Erythroblast (primary cell): ENCODE results near the gene PTPRN2.

Source experiments
- GATA1 ChIP-seq: IDR thresholded peaks from 2 replicates; pipeline ENCODE4 v1.6.1; 2011; ENCODE audit warnings: low read depth, mild to moderate bottlenecking, control low read depth, low read length, moderate library complexity
- POLR2A ChIP-seq: IDR thresholded peaks from 2 replicates; pipeline ENCODE4 v1.6.1; 2011; ENCODE audit warnings: mild to moderate bottlenecking, low read length

DNA sequence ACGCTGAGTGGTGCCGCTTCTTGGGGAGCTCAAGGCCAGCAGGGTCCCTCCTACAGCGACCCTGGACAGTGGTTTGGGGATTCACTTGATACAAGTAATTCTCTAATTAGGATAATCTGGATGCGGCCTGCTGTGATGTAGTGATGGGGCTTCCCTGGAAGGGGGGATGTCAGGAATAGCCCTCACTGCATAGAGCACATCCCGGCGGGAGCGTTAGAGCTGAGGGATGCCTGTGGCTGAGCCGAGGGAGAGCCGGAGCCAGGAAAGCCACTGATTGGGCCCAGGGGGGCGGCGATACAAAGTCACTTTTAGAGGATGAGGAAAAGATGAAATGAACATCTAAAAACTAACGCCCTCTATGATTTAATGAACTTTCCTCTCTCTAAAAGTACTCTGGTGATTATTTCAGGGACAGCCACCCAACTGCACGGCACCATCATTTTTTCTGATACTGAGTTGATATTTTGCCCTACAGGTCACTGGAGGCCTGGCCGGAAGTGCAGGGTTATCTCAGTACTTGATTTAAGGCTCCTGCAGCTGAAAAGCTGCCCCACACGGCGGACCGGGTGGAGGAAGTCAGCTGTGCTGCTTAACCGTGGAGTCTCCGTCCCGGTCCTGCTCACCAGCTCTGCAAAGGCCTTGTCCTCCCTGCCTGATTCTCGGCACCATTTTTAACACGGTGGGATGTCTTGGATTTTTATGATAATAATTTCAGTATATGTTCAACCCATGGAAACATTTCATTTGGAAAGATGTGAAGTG is 732.0 kb downstream of the PTPRN2 start:
- no peak for TF ChIP-seq POLR2A
- TF ChIP-seq GATA1: no peak
